ENCODE results near the gene ECD.

GRCh38 chr10:73117976-73118743 lies 49.6 kb downstream of the ECD start:
- TF ChIP-seq GATA3 (IDR thresholded peaks at IDR 0.05; ENCODE audit: low read depth, low read length): no peak
- TF ChIP-seq GATA2 (IDR thresholded peaks at IDR 0.05; ENCODE audit: low read depth, low read length): no peak

Data from SH-SY5Y (cell line).